NCI-H446 (cell line): ENCODE results near the gene TTLL11.

Experiments
- DNase-seq, 2 experiments: peaks; one replicate each; lab custom pipeline; 2025; lab: John Stamatoyannopoulos, UW

Gene TTLL11

DNA sequence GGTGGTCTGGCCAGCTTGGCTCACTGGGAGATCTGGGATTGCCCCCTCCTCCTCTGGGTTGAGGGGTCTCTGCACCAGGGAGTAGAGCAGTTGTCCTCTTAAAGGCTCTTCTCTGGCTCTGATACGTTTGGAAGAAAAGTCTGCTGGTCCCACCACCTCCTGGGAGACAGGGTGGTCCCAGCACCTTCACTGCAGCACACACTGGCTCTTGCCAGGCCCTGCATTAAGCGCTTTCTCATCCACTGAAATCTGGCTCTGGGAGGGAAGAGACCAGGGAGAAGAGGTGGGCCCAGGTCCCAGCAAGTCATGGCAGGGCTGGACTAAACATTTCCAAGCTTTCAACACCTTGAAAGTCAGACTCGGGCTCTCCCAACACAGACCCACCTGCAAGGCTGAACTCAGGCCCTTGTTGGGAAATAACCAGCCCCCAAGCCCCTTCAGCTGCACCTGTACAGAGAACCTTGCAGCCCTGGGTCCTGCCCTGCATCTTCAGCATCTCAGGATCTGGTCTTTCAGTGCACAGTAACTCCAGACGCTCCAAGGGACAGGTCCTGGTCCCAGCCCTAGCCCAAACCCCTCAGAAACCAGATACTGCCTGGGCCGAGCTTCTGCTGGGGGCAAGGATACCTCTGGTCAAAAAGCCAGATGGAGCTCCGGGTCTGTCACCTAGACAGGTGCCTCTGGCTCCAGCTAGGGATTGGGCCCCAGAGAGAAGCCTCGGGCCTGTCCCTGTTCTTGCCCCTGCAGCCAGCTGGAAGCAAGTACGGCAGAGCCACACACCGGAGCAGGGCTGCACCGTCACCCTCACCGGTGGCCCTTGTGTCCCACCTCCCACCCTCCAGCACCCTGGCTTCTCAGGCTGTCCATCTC, 307.2 kb downstream of the TTLL11 start:
- DNase-seq = no peak

DNA sequence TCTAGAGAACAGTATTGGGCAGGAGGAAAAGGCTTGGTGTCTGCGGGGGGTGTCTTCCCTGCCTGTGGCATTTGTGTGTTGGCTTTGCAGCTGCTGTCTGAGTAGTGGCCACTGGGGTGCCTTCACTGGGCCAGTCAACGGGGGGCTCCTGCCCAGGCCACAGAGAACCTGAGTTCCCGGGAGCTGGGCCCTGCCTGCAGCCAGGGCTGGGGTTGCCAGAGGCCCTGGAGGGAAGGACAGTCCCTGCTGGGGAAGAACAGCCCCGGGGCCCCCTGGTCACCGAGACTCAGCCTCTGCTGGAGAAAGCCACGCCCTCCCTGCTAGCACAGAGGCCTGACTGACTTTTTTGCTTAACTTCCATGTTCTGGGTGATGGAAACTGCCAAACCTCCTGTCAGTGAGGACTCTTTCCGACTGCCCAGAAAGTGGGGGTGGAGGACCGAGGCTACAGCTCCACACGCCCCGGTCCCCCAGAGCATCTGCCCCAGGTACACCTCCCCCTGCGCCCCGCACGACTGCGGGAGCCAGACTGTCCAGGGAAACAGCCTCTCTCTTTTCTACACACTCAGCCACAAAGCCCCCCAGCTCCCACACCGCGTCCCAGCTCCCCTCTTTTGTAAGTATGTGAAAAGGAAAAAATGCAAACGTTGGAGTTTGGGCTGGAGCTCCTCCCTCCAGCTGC, 308.2 kb downstream of the TTLL11 start:
- DNase-seq = no peak

DNA sequence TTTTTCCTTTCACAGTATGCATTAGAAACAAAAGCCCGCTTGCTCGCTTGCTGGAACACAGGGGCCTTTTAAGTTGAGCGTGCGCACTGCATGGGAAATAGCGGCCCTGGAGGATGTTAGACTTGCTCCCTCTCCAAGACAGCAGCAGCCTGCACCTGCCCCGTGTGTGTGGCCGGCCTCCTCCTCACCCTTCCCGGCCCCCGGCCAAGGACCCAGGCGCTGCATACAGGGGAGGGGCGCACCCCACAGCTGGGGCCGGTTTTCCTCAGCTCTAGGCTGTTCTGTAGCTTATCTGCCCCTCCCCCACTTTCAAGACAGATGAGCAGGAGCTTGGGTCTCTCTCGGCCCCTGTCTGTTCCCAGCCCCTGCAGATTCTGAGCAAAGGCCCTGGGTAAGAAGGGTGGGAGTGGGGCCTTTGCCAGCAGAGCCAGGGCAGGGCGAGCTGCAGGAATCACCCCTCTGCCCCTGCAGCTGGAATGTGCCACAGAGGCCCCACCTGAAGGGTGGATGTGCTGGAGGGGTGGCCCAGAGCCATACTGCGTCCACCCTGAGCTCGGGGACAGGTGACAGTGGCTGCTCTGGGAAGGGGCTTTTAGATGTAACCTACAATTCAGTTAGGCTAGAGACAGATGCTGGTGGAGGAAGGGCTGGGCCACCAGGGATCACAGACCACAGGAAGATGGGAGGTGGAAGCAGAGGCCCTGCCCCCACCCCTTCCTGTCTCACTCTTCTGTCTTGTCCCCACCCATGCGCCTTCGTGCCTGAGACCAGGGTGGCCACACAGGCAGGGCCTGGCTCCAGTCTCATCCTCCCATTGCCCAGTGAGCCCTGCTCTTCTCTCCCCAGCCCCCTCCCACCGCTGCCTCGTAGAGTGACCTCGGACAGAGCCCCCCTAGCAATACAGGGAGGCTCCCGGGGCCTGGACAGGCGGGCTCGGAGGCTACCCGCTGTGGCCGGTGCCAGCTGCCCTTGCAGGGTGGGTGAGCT, 309.3 kb downstream of the TTLL11 start:
- DNase-seq = no peak

DNA sequence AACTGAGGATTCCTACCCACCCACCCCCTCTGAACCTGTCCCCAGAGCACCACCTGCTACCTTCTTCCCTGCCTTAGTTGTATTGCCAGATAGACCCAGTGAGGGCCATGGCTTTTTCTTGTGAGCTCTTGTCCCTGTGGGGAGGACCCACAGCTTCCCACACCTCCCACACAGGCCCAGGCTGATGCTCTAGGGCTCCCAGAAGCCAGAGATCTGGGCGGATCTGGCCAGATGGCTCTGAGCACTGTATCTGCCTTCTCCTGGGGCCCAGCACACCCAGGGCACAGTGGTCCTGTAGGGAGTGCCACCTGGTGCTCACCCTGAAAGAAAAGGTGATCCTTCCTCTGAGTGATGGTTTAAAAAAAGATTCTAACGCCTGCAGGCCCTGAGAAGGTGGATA, 310.0 kb downstream of the TTLL11 start:
- DNase-seq = no peak

DNA sequence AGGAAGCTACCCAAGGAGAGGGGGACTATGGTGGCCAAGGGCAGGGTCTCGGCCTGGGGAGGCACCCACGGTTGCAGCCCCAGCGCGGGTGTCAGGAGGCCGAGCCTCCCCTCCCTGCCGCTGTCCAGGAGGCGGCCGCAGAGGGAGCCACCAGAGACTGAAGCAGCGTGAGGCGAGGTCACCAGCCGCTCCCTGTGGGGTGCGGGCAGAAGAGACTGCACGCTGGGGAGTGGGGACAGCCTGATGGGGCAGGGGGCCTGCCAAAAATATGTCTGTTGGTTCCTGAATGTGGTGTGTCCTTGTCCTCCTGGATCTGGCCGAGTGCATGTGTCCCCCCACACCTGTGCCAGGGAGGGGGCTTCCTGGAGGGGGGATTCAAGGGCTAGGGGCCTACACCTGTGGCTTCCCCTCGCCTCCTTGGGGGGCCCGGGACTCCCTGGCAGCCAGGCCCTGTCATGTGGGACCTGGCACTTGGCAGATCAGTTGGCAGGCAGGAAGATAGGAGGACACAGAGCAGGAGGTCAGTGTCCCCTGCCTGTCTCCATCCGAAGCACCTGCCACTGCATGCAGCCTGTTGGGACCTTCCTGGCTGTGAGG, 310.5 kb downstream of the TTLL11 start:
- DNase-seq = no peak

DNA sequence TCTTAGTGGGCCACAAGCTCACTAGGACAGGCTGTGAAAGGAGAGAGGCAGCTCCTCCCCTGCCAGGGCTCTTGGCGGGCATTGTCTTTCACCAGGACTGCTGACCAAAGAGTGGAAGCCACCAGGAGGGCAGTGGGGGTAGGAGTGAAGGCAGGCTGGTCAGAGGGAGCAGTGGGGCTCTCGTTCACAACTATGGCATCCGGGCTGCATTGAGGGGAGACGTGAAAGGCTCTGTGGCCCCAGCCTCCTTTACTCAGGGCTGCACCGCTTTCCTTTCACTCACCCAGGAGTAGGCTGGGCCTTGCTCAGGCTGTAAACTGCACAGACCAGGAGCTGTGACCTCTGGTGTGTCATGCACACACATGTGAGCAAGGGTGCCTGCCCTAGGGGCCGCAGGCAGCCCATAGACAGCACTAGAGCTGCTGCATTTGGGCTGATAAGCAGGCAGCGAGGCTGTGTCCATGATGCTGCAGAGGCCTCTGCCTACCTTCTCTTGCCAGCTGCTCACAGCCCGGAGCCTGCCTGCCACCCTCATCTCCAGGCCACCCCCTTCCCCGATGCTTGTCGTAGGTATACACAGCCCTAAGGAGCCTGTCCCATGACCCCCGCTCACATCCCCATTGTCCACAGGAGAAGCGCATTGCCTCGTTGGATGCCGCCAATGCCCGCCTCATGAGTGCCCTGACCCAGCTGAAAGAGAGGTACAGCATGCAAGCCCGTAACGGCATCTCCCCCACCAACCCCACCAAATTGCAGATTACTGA, 311.2 kb downstream of the TTLL11 start:
- no peak for DNase-seq

DNA sequence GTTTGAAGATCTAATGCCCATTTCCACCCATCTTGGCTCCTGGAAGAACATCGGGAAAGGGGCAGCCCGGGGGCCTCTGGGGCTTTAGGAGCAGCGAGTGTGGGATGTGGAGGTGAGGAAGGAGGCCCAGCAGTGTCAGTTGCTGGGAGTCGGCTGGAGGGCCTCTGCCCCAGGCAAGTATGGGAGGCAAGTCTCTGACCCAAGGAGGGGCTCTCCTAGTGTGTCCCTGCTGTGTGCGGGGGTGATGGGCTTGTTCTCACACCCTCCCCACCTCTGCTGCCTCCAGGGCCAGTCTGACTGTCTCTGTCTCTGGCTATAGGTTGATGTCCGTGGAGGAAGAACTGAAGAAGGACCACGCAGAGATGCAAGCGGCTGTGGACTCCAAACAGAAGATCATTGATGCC, 312.0 kb downstream of the TTLL11 start:
- DNase-seq = no peak

DNA sequence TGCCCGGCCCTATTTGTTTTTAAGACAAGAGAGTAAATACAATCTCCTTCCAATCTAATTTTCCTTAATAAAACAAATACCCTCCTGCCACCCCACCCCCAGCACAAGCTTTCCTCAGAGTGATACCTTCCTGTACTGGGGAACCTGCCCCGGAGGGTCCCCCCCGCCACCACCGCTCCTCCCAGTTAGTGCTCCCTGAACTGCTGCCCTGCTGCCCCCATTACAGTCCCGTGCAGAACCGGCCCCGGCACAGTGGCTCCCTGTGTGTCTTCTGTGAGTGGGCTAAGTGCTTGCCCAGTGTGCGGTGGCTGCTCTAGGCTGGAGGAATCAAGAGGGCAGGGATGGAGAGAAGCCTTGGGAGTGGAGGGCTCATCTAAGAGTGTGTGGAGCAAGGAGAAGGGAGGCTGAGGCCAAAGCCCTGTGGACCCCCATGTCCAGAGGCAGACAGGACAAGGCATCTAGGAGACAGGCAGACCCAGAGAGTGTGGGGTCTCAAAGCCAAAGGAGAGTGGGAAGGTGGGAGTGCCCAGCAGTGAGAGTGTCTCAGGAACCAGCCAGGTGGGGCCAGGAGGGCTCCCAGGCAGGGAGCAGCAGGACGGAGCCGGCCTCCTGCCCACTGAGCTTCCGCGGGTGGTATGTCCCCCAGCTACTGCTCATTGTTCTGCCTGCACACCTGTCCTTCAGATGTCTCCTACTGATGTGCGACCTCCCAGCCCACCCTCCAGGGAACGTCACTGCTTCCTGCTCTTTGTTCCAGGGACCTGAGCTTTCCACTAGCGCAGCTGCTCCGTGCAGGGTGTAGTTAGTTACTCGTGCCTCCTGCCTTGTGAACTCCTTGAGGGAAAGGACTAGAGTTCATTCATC, 312.7 kb downstream of the TTLL11 start:
- DNase-seq = no peak

DNA sequence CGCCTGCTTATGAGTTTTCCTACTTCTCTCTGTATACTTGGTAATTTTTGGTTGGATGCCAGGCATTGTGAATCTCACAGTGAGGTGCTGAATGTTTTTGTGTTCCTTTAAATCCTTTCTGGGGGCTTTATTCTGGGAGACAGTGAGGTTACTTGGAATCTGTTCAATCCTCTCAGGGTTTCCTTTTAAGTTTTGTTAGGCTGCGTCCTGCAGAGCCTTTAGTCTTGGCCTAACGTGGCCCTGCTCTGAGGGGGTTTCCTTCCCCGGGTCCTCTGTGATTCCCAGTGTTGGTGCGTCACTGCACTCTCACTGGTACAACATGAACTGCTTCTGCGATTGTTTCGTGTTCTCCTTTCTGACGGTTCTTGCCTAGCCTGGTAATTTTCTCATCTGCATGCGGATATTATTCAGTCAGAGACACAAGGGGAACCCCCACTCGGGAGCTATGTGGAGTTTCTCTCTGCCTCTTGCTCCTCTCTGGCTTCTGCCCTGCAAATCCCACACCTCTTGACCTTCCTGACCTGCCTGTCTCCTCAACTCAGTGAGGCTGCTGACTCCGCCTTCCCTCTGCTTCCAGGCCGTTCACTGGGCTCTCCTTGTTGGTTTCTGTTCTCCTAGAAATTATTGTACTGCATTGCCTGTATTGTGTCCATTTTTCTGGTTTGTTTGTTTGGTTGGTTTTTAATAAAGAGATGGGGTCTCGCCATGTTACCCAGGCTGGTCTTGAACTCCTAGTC, 313.6 kb downstream of the TTLL11 start:
- DNase-seq = no peak

DNA sequence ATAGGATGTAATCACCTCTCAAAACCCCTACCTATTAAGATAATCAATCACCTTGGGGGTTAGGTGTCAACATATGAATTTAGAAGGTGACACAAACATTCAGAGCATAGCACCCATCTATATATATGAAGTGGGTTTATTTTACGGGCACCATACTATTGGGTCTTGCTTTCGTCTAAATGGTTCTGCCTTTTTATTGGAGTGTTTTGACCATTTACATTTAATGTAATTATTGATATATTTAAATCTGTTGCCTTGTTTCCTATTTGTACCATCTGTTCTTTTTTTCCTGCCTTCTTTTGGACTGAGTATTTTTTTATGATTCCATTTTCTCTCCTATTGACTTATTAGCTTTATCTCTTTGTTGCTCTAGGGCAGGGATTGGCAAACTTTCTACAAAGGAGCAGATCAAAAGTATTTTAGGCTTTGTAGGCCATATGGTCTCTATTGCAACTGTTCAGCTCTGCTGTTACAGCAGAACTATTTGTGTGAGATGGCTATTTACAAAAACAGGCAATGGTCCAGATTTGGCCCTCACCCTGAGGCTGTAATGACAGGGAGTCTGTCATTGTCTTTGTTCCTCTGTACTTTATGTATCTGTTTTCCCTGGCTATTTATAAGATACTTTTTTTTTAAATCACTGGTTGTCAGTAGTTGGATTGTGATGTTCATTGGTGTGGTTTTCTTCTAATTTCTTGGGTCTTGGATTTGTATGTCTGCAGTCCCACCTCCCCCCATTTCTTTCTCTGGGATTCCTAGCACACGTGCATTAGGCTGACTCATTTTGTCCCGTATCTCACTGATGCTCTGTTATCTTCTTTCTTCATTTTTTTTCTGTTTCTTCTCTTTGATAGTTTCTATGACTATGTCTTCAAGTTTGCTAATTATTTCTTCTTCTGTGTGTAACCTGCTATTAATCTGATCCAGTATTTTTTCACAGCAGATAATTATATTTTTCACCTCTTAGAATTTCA, 314.6 kb downstream of the TTLL11 start:
- DNase-seq = peak in 1 of 2 experiments; percentile 49

DNA sequence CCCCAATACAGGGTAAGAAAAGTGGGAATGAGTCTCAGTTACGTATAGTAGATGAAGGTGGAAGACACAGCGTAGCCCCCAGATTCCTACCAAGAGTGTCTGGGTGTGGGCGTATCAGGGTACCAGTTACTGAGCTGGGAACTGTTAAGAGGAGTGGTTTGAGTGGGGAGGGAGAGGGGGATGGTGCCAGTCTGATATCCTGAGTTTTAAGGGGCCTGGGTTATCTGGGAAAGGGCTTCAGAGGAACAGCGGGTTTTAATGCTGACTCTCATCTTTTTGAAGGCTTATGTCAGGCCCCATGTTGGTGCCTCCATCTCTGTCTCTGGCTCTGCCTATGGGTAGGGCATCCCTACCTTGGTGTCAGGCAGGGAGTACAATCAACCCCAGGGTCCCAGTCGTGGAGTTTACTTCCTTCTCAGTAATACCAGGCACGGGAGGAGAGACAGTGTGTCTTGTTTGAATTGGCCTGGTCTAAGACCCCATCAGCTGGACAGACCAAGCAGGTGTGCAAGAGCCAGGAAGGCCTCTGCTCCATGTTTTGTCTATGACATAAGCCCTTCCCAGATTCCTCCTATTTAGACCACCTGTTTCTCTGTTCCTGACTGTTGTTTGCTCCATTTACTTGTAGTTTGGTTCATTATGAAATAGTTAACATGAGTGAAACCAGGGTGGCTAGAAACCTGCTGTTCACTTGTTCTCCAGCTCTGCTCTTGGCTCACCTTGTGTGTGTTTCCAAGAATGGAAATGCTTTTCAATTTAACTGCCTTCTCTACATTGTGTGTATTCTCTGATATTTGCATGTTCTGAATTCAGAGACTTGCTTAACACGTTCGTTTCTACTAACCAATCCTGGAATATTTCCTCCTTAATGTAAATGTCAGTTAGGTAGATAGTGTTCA, 316.1 kb downstream of the TTLL11 start:
- no peak for DNase-seq

DNA sequence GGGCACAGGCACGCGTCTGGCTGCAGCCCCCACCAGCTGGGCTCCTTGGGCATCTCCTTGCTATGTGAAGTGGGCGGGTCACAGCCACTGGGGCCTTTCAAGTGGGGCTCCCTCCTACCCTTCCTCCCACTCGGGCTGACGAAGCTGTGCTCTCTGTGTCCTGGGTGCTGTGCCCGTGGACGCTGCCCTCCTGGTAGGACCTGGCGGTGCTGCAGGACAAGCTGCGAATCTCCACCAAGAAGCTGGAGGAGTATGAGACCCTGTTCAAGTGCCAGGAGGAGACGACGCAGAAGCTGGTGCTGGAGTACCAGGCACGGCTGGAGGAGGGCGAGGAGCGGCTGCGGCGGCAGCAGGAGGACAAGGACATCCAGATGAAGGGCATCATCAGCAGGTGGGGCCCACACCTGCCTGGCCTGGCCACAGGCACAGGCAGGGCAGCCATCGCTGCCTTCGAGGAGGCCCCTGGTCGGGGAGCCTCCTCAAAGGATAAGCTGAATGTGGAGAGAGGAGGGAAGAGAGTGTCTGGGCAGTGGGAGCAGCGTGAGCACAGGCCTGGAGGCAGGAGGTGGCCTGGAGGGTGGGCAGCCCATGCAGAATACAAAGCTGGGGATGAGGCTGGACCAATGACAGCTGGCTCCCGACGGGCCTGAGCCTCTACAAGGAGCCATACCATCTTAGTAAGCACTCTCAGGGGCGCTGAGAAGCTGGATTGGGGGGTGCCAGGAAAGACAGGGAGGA, 316.9 kb downstream of the TTLL11 start:
- no peak for DNase-seq

DNA sequence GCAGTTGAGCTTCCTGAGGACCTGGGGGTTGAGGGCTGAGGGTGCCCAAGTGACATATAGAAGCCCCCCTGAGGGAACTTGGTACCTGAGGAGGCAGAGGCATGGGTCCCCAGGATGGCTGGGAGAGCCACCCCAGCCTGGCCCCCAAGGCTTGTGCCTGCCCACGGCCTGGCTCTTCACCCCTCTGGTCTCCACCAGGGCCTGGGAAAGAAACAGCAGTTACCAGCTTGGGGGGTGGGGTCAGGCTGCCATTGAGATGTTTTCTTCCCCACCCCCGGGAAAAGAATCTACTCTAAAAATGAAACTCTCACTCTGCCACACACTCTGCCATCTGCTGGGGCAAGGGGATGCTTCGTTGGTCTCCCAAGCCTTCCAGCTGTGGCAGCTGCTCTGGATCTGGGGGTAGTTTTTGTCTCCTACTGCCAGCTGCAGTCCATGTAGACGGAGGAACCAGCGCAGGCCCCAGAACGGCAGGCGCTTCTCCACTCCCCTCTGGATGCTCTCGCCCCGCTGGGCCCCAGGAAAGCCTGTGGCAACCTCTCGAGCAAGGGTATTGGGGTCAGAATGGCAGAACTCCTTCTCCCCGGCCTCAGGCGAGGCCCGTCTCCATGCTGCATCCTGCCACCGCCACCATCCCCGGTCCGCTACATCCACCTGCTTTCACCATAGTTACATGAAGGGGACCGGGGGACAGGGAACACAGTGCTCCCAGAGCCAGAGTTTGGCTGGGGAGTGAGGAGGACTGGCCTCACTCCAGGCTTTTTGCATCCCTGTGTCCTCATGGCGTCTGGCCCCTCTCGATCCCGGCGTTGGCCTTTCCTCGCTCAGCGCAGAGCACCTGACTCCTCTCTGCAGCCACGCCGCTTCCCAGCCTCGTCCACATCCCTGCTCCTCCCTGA, 318.1 kb downstream of the TTLL11 start:
- DNase-seq = no peak

DNA sequence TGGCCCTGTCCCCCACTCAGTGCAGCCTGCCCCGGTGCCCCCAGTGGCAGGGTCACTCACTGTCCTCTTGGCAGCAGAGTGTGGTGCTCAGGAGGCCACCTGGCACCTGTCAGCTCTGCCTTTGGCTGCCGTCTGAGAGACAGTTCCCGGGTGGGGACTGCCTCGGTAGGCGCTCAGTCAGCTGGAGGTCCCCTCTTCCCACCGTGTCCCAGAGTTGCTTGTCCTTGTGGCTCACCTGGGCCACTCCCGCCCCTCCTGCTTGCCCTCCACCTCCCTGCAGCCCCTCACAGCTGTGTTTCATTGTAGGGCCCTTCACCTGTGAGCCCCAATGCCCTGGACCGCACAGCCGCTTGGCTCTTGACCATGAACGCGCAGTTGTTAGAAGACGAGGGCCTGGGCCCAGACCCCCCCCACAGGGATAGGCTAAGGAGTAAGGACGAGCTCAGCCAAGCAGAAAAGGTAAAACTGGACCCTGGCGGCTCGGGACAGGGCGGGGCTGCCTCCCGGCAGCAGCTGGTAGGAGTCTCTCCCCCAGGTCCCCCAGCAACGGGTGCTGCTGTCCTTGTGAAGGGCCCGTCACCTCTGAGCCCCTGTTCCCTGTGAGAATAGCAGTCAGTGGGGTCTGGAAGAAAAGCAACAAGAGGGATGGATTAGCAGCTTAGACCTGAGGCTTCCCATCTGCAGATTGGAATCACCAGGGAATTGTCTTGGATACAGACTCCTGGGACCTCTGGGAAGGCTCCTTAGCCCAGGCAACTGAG, 319.0 kb downstream of the TTLL11 start:
- no peak for DNase-seq
